H1 (cell line): ENCODE measurements around the gene NAXD. TPM values are rescaled to one million over a fixed set of nuclear protein-coding genes. Genes with fewer than 3 reads are reported as not detected.

Experiments used
- ASH2L ChIP-seq: fragments of 200-600, 300-600 bp; sonication (generic); IDR thresholded peaks from one replicate; pipeline ENCODE4 v1.7.1; 2017; ENCODE audit warnings: low read length
- CBX5 ChIP-seq: fragments of 300-800, 300-1000 bp; sonication (generic); IDR thresholded peaks from 2 replicates; pipeline ENCODE4 v1.7.1; 2016; ENCODE audit warnings: antibody characterized with exemption, low read length, low read depth
- CEBPB ChIP-seq: IDR thresholded peaks from 2 replicates; pipeline ENCODE4 v1.6.1; 2012; ENCODE audit warnings: low read depth, low read length
- CHD2 ChIP-seq: IDR thresholded peaks from 2 replicates; pipeline ENCODE4 v1.6.1; 2012; ENCODE audit warnings: low read length, improper control_type of control experiment
- NRF1 ChIP-seq: IDR thresholded peaks from 2 replicates; pipeline ENCODE4 v1.6.1; 2011; ENCODE audit warnings: mild to moderate bottlenecking, low read depth, low read length, improper control_type of control experiment
- POLR2A ChIP-seq, 2 experiments: IDR thresholded peaks; 1 replicate in 1 of 2; 2 replicates in 1 of 2; pipeline ENCODE4 v1.6.1; 2011; ENCODE audit warnings: low read depth in 2 of 2, low read length in 2 of 2, mild to moderate bottlenecking in 2 of 2; ENCODE audit errors: control extremely low read depth in 1 of 2
- POLR2AphosphoS5 ChIP-seq: IDR thresholded peaks from 2 replicates; pipeline ENCODE4 v1.6.1; 2011; ENCODE audit warnings: low read depth, low read length
- RBBP5 ChIP-seq: IDR thresholded peaks from 2 replicates; pipeline ENCODE4 v1.7.1; 2012; ENCODE audit warnings: low read depth, mild to moderate bottlenecking, inconsistent platforms, low read length, moderate library complexity, borderline replicate concordance
- ZNF274 ChIP-seq: IDR thresholded peaks from 2 replicates; pipeline ENCODE4 v1.7.0; 2012; ENCODE audit warnings: low read length, borderline replicate concordance; ENCODE audit errors: extremely low read depth
- polyA plus RNA-seq, 7 experiments: library from polyadenylated mRNA; depleted of rRNA in 3 of 7; stranded (reverse) in 5 of 7; unstranded in 2 of 7; fragments of >200 nt in 5 of 7; fragments of 200-250 nt in 2 of 7; gene quantifications; 1 replicate in 5 of 7; 2 replicates in 1 of 7; 4 replicates in 1 of 7; pipeline versions ENCODE4 v1.2.1 to v1.2.3, GENCODE V29; 2011 to 2013; ENCODE audit warnings: missing spikeins in 2 of 7, mixed read lengths in 2 of 7
- total RNA-seq: library from RNA; stranded (reverse); fragmentation: NEBNext Ultra II Directional; extraction: Animal tissue kit (Norgen Biotek cat#: 25700); gene quantifications from 2 replicates; pipeline ENCODE4 v1.2.1, GENCODE V29; 2021

The NAXD gene
- total and polyA plus RNA-seq, 2 of the 8 experiments (the other 6 are each of a cell fraction or from before 2014, with no cell fraction given), result 25.4 to 35.5 TPM

GRCh38 chr13:110627761-110628476, 12.6 kb downstream of the NAXD start (continued):
- no peak for TF ChIP-seq CHD2
- no peak for TF ChIP-seq NRF1
- no peak for TF ChIP-seq ZNF274
- TF ChIP-seq POLR2AphosphoS5, result no peak
- no peak for TF ChIP-seq ASH2L
- no peak for TF ChIP-seq RBBP5
- TF ChIP-seq POLR2A (IDR thresholded peaks at IDR 0.05; ENCODE audit: control extremely low read depth in 1 of 2, low read depth in 2 of 2, low read length in 2 of 2), result no peak
- no peak for TF ChIP-seq CEBPB
- no peak for TF ChIP-seq CBX5
